AG09309 (cell line): ENCODE measurements around the gene TTC21B.
A peak's percentile ranks its signal among the peaks of the same experiment; 100 is the strongest.

Experiments
- DNase-seq: peaks from one replicate; pipeline ENCODE4 v3.0.0-alpha.2; 2010; ENCODE audit warnings: low read depth
- H3K4me3 ChIP-seq: 2 replicates; pipeline ENCODE4 v1.5.1; 2011; ENCODE audit warnings: mild to moderate bottlenecking, low read depth, low read length, moderate library complexity; ENCODE audit not compliant: control insufficient read depth
- CTCF ChIP-seq: IDR thresholded peaks from 2 replicates; pipeline ENCODE4 v1.5.1; 2011; ENCODE audit warnings: mild to moderate bottlenecking, low read depth, low read length, inconsistent platforms; ENCODE audit not compliant: insufficient read depth, control insufficient read depth; ENCODE audit errors: missing control alignments

TTC21B gene

GRCh38 chr2:165902934-165903333 lies 50.6 kb downstream of the TTC21B start:
- no peak for TF ChIP-seq CTCF
- no peak for DNase-seq
- H3K4me3 ChIP-seq, result no peak overlapping the region

- peak; percentile 38 for DNase-seq
- H3K4me3 ChIP-seq, result no peak overlapping the region
- TF ChIP-seq CTCF, result no peak
These were observed 51.8 kb downstream of the TTC21B start for GRCh38 chr2:165901620-165902298.

- DNase-seq, result peak; percentile 73
- H3K4me3 ChIP-seq, result no peak overlapping the region
- no peak for TF ChIP-seq CTCF
These were observed 54.3 kb downstream of the TTC21B start for GRCh38 chr2:165899311-165899710.

GRCh38 chr2:165898381-165898780 lies 55.2 kb downstream of the TTC21B start:
- TF ChIP-seq CTCF, result no peak
- peak; percentile 47 for DNase-seq

GRCh38 chr2:165897726-165898125 lies 55.9 kb downstream of the TTC21B start:
- no peak for DNase-seq
- H3K4me3 ChIP-seq, result no peak overlapping the region
- no peak for TF ChIP-seq CTCF

More at GRCh38 chr2:165898381-165898780, 55.2 kb downstream of the TTC21B start:
- H3K4me3 ChIP-seq, result no peak overlapping the region

GRCh38 chr2:165897074-165897473 lies 56.5 kb downstream of the TTC21B start:
- TF ChIP-seq CTCF, result no peak
- DNase-seq, result no peak
- no peak overlapping the region for H3K4me3 ChIP-seq

- no peak for DNase-seq
These were observed 57.6 kb downstream of the TTC21B start for GRCh38 chr2:165895974-165896373.

More at GRCh38 chr2:165895974-165896373, 57.6 kb downstream of the TTC21B start:
- no peak overlapping the region for H3K4me3 ChIP-seq
- TF ChIP-seq CTCF, result no peak
